ENCODE measurements around the gene ABHD17C.

DNA sequence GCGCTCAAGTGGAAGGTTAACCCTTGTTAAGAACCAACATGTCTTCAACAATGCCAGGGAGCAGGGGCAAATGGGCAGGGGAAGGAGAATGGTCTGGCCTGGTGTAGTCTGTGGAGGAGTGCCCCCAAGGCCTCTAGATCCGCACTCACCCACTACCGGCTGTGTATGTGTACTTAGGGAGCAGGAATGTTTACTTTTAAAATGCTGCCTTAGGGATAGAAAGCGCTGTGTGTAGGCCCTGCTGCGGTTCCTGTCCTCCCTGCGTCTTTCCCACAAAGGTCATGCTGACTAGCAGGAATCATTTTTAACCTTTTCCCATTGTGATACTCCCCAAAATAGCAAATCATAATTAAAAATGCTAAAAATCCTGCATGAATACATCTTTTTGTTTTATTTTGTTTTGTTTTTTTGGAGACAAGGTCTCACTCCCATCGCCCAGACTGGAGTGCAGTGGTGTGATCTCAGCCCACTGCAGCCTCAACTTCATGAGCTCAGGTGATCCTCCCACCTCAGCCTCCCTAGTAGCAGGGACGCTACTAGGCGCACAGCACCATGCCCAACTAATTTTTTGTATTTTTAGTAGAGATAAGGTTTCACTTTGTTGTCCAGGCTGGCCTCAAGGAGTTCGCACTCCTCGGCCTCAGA is 48.2 kb downstream of the ABHD17C start:
- TF ChIP-seq, protein P1, sequence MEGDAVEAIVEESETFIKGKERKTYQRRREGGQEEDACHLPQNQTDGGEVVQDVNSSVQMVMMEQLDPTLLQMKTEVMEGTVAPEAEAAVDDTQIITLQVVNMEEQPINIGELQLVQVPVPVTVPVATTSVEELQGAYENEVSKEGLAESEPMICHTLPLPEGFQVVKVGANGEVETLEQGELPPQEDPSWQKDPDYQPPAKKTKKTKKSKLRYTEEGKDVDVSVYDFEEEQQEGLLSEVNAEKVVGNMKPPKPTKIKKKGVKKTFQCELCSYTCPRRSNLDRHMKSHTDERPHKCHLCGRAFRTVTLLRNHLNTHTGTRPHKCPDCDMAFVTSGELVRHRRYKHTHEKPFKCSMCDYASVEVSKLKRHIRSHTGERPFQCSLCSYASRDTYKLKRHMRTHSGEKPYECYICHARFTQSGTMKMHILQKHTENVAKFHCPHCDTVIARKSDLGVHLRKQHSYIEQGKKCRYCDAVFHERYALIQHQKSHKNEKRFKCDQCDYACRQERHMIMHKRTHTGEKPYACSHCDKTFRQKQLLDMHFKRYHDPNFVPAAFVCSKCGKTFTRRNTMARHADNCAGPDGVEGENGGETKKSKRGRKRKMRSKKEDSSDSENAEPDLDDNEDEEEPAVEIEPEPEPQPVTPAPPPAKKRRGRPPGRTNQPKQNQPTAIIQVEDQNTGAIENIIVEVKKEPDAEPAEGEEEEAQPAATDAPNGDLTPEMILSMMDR (conservative IDR thresholded peaks at IDR 0.05; ENCODE audit: low read depth in 2 of 2) = no peak
- TF ChIP-seq ZNF114 (CRISPR knock-in tag; IDR thresholded peaks at IDR 0.05) (no peak), EZH2 (IDR thresholded peaks at IDR 0.05; ENCODE audit: low read depth, unreplicated experiment) (no peak), EZH2phosphoT487 (IDR thresholded peaks at IDR 0.05; ENCODE audit: unreplicated experiment) (no peak), POLR2AphosphoS5 (IDR thresholded peaks at IDR 0.05; ENCODE audit: low read depth) (no peak), NANOG (IDR thresholded peaks at IDR 0.05; ENCODE audit: borderline replicate concordance) (no peak), CREB1 (CRISPR knock-in tag; IDR thresholded peaks at IDR 0.05; ENCODE audit: low read depth) (no peak), ZNF331 (CRISPR knock-in tag; IDR thresholded peaks at IDR 0.05; ENCODE audit: low read depth) (no peak), JUNB (IDR thresholded peaks at IDR 0.05; ENCODE audit: unreplicated experiment) (no peak), STAT1 (IDR thresholded peaks at IDR 0.05; ENCODE audit: unreplicated experiment) (no peak)
- TF ChIP-seq, protein P2, sequence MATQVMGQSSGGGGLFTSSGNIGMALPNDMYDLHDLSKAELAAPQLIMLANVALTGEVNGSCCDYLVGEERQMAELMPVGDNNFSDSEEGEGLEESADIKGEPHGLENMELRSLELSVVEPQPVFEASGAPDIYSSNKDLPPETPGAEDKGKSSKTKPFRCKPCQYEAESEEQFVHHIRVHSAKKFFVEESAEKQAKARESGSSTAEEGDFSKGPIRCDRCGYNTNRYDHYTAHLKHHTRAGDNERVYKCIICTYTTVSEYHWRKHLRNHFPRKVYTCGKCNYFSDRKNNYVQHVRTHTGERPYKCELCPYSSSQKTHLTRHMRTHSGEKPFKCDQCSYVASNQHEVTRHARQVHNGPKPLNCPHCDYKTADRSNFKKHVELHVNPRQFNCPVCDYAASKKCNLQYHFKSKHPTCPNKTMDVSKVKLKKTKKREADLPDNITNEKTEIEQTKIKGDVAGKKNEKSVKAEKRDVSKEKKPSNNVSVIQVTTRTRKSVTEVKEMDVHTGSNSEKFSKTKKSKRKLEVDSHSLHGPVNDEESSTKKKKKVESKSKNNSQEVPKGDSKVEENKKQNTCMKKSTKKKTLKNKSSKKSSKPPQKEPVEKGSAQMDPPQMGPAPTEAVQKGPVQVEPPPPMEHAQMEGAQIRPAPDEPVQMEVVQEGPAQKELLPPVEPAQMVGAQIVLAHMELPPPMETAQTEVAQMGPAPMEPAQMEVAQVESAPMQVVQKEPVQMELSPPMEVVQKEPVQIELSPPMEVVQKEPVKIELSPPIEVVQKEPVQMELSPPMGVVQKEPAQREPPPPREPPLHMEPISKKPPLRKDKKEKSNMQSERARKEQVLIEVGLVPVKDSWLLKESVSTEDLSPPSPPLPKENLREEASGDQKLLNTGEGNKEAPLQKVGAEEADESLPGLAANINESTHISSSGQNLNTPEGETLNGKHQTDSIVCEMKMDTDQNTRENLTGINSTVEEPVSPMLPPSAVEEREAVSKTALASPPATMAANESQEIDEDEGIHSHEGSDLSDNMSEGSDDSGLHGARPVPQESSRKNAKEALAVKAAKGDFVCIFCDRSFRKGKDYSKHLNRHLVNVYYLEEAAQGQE (IDR thresholded peaks at IDR 0.05; ENCODE audit: unreplicated experiment) = no peak
- TF ChIP-seq, protein P3, sequence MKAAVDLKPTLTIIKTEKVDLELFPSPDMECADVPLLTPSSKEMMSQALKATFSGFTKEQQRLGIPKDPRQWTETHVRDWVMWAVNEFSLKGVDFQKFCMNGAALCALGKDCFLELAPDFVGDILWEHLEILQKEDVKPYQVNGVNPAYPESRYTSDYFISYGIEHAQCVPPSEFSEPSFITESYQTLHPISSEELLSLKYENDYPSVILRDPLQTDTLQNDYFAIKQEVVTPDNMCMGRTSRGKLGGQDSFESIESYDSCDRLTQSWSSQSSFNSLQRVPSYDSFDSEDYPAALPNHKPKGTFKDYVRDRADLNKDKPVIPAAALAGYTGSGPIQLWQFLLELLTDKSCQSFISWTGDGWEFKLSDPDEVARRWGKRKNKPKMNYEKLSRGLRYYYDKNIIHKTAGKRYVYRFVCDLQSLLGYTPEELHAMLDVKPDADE (IDR thresholded peaks at IDR 0.05) = no peak
